Common myeloid progenitor, CD34-positive (primary cell): ENCODE data around the gene ZG16B.

Experiments
- CTCF ChIA-PET: fragments of 350-600 bp; sonication (Branson Sonifier 250); formaldehyde crosslinking; loops from one replicate; lab custom pipeline; 2021; ENCODE audit warnings: antibody characterized with exemption; lab: Charles Lee
- POLR2A ChIA-PET: fragments of 350-600 bp; sonication (Branson Sonifier 250); formaldehyde crosslinking; loops from one replicate; lab custom pipeline; 2021; ENCODE audit warnings: antibody characterized with exemption; lab: Charles Lee
- DNase-seq, 3 donors: peaks; one replicate each; pipeline versions ENCODE4 v3.0.0 to v3.0.0-alpha.2; 2013
- H3K27ac ChIP-seq, 2 experiments: 1 replicate in 1 of 2; 2 replicates in 1 of 2; pipeline ENCODE4 v1.7.0; 2013; ENCODE audit warnings: inconsistent platforms in 2 of 2, low read length in 2 of 2, mild to moderate bottlenecking in 2 of 2, low read depth in 1 of 2, moderate library complexity in 1 of 2; ENCODE audit not compliant: severe bottlenecking in 2 of 2, insufficient read depth in 1 of 2, poor library complexity in 1 of 2
- H3K27me3 ChIP-seq, 5 experiments: replicated peaks in 2 of 5; 1 replicate in 3 of 5; 2 replicates in 2 of 5; pipeline versions ENCODE4 v1.6.1 to v1.7.0; 2013; ENCODE audit warnings: low read length in 4 of 5, mild to moderate bottlenecking in 2 of 5, moderate library complexity in 2 of 5, inconsistent platforms in 1 of 5; ENCODE audit not compliant: insufficient read depth in 5 of 5, control insufficient read depth in 4 of 5
- H3K36me3 ChIP-seq, 4 experiments: 1 replicate in 2 of 4; 2 replicates in 2 of 4; pipeline versions ENCODE4 v1.6.1 to v1.7.0; 2013; ENCODE audit warnings: low read length in 3 of 4, control low read depth in 1 of 4, mild to moderate bottlenecking in 1 of 4; ENCODE audit not compliant: control insufficient read depth in 4 of 4, insufficient read depth in 4 of 4
- H3K4me1 ChIP-seq, 4 experiments: 1 replicate in 3 of 4; 2 replicates in 1 of 4; pipeline versions ENCODE4 v1.6.1 to v1.7.1; 2013; ENCODE audit warnings: low read length in 3 of 4, mild to moderate bottlenecking in 3 of 4, control low read depth in 1 of 4, inconsistent platforms in 1 of 4, moderate library complexity in 1 of 4; ENCODE audit not compliant: control insufficient read depth in 4 of 4, insufficient read depth in 4 of 4; ENCODE audit errors: control extremely low read depth in 1 of 4
- H3K4me3 ChIP-seq, 7 experiments: 1 replicate in 4 of 7; 2 replicates in 3 of 7; pipeline versions ENCODE4 v1.5.1 to v1.7.0; 2013; ENCODE audit warnings: mild to moderate bottlenecking in 7 of 7, low read length in 6 of 7, moderate library complexity in 6 of 7, inconsistent platforms in 2 of 7, low read depth in 2 of 7, control low read depth in 1 of 7; ENCODE audit not compliant: insufficient read depth in 4 of 7, control insufficient read depth in 1 of 7; ENCODE audit errors: extremely low read depth in 1 of 7
- H3K9me3 ChIP-seq, 5 experiments: 1 replicate in 4 of 5; 2 replicates in 1 of 5; pipeline versions ENCODE4 v1.6.1 to v1.7.1; 2013; ENCODE audit warnings: low read length in 4 of 5, mild to moderate bottlenecking in 2 of 5, inconsistent platforms in 1 of 5, low read depth in 1 of 5, moderate library complexity in 1 of 5; ENCODE audit not compliant: control insufficient read depth in 4 of 5, insufficient read depth in 2 of 5; ENCODE audit errors: control extremely low read depth in 1 of 5
- WGBS: methylation state at CpG from one replicate; pipeline ENCODE4 v1.1.5; 2013; ENCODE audit not compliant: insufficient coverage; 5-methylcytosine and 5-hydroxymethylcytosine counted together

The ZG16B gene

GRCh38 chr16:2858245-2859025 is 28.3 kb downstream of the ZG16B start:
- Histone ChIP-seq H3K4me1 (peaks cover 0 to 17% (median 12%) of the 10 kb centered on the region in 4 experiments), H3K9me3 (peaks cover 0 to 12% (median 5%) of the 10 kb centered on the region in 5 experiments), H3K4me3 (peak overlapping the region in 2 of 7 experiments; percentile 40 to 58), H3K27me3 (peaks cover 0 to 47% (median 9%) of the 10 kb centered on the region in 5 experiments), H3K36me3 (no peaks in the 10 kb centered on the region), H3K27ac (no peak overlapping the region)
- DNase-seq = peak in 1 of 3 donors; percentile 12
- POLR2A ChIA-PET = no interaction called here
- WGBS = 21% methylated on average over 18 of the region's 23 CpGs
- CTCF ChIA-PET = interaction anchor here (0.9 to 1.3 kb wide), 4 partner anchors 9 to 61 kb away, joined by 3 to 4 read pairs (median 4); no protein-coding TSS in a partner anchor

GRCh38 chr16:2859686-2860265 is 29.7 kb downstream of the ZG16B start:
- peaks cover 0 to 40% (median 9%) of the 10 kb centered on the region in 5 experiments for H3K27me3 ChIP-seq
- no peak for DNase-seq
- no peaks in the 10 kb centered on the region for H3K36me3 ChIP-seq
- H3K4me1 ChIP-seq = peaks cover 0 to 17% (median 12%) of the 10 kb centered on the region in 4 experiments
- H3K4me3 ChIP-seq = no peak overlapping the region
- no peak overlapping the region for H3K27ac ChIP-seq
- ChIA-PET POLR2A (no interaction called here), CTCF (no interaction called here)
- H3K9me3 ChIP-seq = peaks cover 0 to 4% (median 0%) of the 10 kb centered on the region in 5 experiments
- 88% methylated on average over 9 of the region's 10 CpGs for WGBS

- no peaks in the 10 kb centered on the region for H3K36me3 ChIP-seq
- peak in 1 of 3 donors; percentile 64 for DNase-seq
- H3K27me3 ChIP-seq = peaks cover 0 to 40% (median 11%) of the 10 kb centered on the region in 5 experiments
- 87% methylated on average over 5 of the region's 8 CpGs for WGBS
- no peak overlapping the region for H3K4me3 ChIP-seq
- peaks cover 0 to 17% (median 12%) of the 10 kb centered on the region in 4 experiments for H3K4me1 ChIP-seq
- ChIA-PET CTCF (interaction anchor here (0.9 to 2.1 kb wide), 3 partner anchors 11 to 22 kb away, joined by 3 to 10 read pairs (median 3); no protein-coding TSS in a partner anchor), POLR2A (no interaction called here)
- H3K27ac ChIP-seq = no peak overlapping the region
- peaks cover 0 to 4% (median 0%) of the 10 kb centered on the region in 5 experiments for H3K9me3 ChIP-seq
Observed at GRCh38 chr16:2860826-2861567, 30.9 kb downstream of the ZG16B start.

GRCh38 chr16:2865651-2866050 is 35.5 kb downstream of the ZG16B start:
- H3K27me3 ChIP-seq = peaks cover 0 to 8% (median 0%) of the 10 kb centered on the region in 5 experiments
- H3K36me3 ChIP-seq = no peaks in the 10 kb centered on the region
- no peak for DNase-seq
- no peak overlapping the region for H3K4me3 ChIP-seq
- POLR2A ChIA-PET = interaction anchor here (1.1 kb wide), 1 partner anchor 27 kb away, joined by 3 read pairs; no protein-coding TSS in a partner anchor
- no peak overlapping the region for H3K27ac ChIP-seq
- CTCF ChIA-PET = interaction anchor here (1.1 to 4.5 kb wide), 4 partner anchors 12 to 55 kb away, joined by 4 to 46 read pairs (median 14); no protein-coding TSS in a partner anchor
- WGBS = 96% methylated on average over 4 of the region's 4 CpGs
- peaks cover 0 to 11% (median 5%) of the 10 kb centered on the region in 4 experiments for H3K4me1 ChIP-seq
- peaks cover 0 to 4% (median 0%) of the 10 kb centered on the region in 5 experiments for H3K9me3 ChIP-seq

- WGBS = 100% methylated on average over 3 of the region's 4 CpGs
- peaks cover 0 to 11% (median 5%) of the 10 kb centered on the region in 4 experiments for H3K4me1 ChIP-seq
- no peaks in the 10 kb centered on the region for H3K9me3 ChIP-seq
- H3K27me3 ChIP-seq = peaks cover 0 to 4% (median 0%) of the 10 kb centered on the region in 5 experiments
- no peak overlapping the region for H3K27ac ChIP-seq
- no peaks in the 10 kb centered on the region for H3K36me3 ChIP-seq
- ChIA-PET CTCF (interaction anchor here (1.1 to 4.5 kb wide), 4 partner anchors 12 to 54 kb away, joined by 4 to 46 read pairs (median 14); no protein-coding TSS in a partner anchor), POLR2A (interaction anchor here (1.1 kb wide), 1 partner anchor 27 kb away, joined by 3 read pairs; no protein-coding TSS in a partner anchor)
- H3K4me3 ChIP-seq = no peak overlapping the region
- DNase-seq = no peak
Observed at GRCh38 chr16:2866431-2866830, 36.3 kb downstream of the ZG16B start.

GRCh38 chr16:2867661-2867986 is 37.5 kb downstream of the ZG16B start:
- ChIA-PET POLR2A (interaction anchor here (1.0 to 1.2 kb wide), 2 partner anchors 12 to 29 kb away, joined by 4 to 7 read pairs; no protein-coding TSS in a partner anchor), CTCF (interaction anchor here (0.8 to 4.5 kb wide), 17 partner anchors 9 to 89 kb away, joined by 3 to 46 read pairs (median 4); partner anchors contain the start of gene FLYWCH2)
- DNase-seq = no peak
- H3K36me3 ChIP-seq = no peaks in the 10 kb centered on the region
- no peaks in the 10 kb centered on the region for H3K9me3 ChIP-seq
- peaks cover 0 to 11% (median 6%) of the 10 kb centered on the region in 4 experiments for H3K4me1 ChIP-seq
- WGBS = 37% methylated on average over 2 of the region's 8 CpGs
- H3K27me3 ChIP-seq = peaks cover 0 to 4% (median 0%) of the 10 kb centered on the region in 5 experiments
- H3K4me3 ChIP-seq = peak overlapping the region; percentile 42 to 76 (median 65)
- peak overlapping the region in 1 of 2 experiments; percentile 89 for H3K27ac ChIP-seq
